GM12865 (cell line): ENCODE measurements around the gene WASF3.

ENCODE experiments used
- DNase-seq: peaks from one replicate; pipeline ENCODE4 v3.0.0; 2010; ENCODE audit warnings: low read depth
- H3K4me3 ChIP-seq: 2 replicates; pipeline ENCODE4 v1.5.1; 2011; ENCODE audit warnings: mild to moderate bottlenecking, low read depth, low read length, control low read depth
- TF ChIP-seq, protein P1 (sequence below): IDR thresholded peaks from 2 replicates; pipeline ENCODE4 v1.5.1; 2011; ENCODE audit warnings: low read length, control low read depth, low read depth, inconsistent platforms; ENCODE audit not compliant: insufficient read depth; ENCODE audit errors: missing control alignments

WASF3 gene

DNA sequence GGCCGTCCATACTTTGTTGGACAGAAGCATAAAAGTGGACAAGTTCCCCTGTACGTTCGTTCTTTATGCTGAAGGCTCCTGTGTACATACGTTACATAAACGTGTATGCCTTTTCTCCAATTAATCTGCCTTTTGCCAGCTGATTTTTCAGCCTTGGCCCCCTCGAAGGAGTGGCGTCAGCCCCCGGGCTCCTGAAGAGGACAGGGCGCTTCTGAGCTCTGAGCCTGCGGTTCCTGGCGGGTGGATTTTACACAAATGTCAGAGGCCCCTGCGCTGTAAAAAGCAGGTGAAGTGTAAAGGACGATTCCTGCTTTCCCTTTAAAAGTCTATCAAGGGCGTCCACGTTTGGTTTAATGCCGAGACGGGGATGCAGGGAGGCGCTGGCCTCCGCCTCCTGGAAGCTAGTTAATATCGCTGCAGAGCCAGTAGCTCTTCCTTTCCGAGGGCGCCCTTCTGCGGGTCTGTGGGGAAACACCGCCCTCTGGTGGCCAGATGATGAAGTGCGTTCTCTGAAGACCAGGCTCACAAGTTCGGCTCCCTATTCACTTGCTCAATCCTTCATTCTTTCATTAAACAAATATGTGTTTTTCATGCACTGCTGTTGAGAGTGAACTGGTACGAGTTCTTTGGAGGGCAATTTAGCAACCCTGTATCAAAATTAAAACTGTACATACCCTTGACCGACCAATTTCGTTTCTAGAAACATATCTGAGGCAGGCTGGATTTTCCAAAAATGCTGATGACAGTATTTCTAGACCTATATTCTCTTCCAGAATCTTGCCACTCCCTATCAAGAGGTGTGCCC, 141.1 kb downstream of the WASF3 start:
- peak; percentile 80 for DNase-seq
- no peak overlapping the region for H3K4me3 ChIP-seq
- TF ChIP-seq, protein P1, sequence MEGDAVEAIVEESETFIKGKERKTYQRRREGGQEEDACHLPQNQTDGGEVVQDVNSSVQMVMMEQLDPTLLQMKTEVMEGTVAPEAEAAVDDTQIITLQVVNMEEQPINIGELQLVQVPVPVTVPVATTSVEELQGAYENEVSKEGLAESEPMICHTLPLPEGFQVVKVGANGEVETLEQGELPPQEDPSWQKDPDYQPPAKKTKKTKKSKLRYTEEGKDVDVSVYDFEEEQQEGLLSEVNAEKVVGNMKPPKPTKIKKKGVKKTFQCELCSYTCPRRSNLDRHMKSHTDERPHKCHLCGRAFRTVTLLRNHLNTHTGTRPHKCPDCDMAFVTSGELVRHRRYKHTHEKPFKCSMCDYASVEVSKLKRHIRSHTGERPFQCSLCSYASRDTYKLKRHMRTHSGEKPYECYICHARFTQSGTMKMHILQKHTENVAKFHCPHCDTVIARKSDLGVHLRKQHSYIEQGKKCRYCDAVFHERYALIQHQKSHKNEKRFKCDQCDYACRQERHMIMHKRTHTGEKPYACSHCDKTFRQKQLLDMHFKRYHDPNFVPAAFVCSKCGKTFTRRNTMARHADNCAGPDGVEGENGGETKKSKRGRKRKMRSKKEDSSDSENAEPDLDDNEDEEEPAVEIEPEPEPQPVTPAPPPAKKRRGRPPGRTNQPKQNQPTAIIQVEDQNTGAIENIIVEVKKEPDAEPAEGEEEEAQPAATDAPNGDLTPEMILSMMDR, result peak; percentile 91

DNA sequence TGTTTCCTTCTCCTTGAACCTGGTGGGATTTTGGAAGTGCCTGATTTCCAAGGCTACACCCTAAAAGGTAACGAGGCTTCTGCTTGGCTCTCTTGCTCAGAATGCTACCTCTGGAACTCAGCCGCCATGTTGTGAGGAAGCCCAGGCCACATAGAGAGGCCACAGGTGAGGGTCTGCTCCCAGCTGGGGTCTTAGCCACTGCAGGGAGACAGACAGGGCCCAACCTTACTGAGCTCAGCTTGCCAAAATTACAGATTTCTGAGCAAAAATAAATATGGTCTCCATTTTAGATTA, 141.7 kb downstream of the WASF3 start:
- TF ChIP-seq, protein P1, result no peak
- no peak for DNase-seq

DNA sequence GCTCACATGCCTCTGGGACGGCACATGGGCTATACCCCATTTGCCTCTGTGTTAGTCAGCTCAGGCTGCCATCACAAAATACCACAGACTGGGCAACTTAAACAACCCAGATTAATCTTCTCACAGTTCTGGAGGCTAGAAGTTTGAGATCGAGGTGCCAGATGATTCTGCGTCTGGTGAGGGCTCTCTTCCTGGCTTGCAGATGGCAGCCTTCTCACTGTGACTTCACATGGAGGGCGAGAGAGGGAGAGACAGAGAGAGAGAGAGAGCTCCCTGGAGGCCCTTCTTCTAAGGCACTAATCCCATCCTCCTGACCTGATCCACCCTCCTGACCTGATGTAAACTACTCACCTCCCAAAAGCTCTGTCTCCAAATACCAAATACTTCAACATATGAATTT, 148.1 kb downstream of the WASF3 start:
- H3K4me3 ChIP-seq, result no peak overlapping the region
- no peak for DNase-seq

More for the DNA sequence above, 141.7 kb downstream of the WASF3 start:
- no peak overlapping the region for H3K4me3 ChIP-seq

DNA sequence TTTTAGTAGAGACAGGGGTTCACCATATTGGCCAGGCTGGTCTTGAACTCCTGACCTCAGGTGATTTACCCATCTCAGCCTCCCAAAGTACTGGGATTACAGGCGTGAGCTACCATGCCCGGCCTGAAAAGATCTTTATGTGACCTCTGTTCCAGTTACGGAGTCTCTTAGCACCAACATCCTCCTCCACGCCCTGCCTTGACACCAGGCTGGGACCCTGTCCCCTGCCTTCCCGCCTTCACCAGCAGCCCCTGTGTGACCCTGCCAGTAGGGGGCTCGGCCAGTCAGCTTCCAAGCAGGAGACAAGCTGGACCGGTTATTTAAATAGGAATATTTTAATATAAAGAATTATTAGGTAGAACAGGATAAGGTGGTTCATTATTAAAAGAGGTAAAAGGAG, 148.9 kb downstream of the WASF3 start:
- TF ChIP-seq, protein P1, result no peak
- H3K4me3 ChIP-seq, result no peak overlapping the region
- no peak for DNase-seq

More for the DNA sequence above, 148.1 kb downstream of the WASF3 start:
- TF ChIP-seq, protein P1, result no peak

DNA sequence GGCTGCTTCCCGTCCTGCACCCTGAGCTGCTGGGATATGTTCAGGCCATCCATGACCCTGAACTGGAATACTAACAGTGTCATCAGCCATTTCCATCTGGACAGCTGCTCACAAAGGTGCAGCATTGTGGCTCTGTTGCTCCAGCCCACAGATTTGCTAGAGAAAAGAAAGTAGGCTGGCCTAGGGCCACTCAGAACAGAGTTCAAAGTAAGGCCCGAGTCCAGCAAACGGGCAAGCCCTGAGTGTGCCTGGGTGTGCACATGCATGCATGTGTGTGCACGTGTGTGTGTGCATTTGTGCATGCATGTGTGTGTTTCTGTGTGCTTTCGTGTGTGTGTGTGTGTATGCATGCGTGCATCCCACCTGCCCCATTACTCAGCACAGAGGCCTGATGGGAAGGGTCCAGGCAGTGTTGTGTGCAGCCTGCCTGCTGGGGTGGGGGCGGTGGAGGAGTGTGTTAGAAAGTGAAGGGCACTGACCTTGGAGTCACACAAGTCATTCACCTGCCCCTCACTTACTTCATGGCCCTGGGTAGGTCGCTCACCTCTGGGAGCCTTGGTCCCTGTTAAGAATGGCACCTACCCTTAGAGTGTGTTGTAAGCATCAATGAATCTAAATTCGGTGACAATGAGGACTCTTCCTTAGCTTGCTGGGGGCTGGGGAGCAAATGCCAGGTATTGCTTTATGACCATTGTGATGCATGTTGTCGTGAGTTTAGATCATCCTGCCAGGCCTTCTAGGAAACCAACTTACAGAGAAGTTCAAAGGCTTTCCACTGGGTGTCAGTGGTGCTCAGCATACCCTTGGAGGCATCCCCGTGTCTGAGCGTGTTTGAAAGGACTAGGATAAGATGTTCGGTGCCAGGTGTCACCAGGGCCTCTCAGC, 149.9 kb downstream of the WASF3 start:
- H3K4me3 ChIP-seq, result no peak overlapping the region
- TF ChIP-seq, protein P1, result peak; percentile 61
- peak; percentile 59 for DNase-seq

DNA sequence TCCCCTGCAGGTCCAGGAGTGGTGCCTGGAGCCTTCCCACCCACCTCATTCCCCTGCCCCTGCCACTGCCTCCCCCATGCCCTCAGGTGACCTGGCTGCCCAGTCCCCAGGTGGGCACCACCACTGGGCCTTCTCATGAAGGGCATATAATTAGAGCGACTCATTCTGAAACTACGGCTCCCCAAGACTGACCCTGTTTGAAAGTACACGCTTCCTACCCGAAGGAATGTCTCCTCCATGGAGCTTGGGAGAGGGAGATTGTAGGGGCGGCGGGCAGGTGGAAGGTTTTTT, 150.5 kb downstream of the WASF3 start:
- H3K4me3 ChIP-seq, result no peak overlapping the region

More for the DNA sequence above, 150.5 kb downstream of the WASF3 start:
- TF ChIP-seq, protein P1, result no peak
- no peak for DNase-seq
